GM12878 (cell line): ENCODE results near the gene ELP2. TPM values are rescaled to one million over a fixed set of nuclear protein-coding genes. Genes with fewer than 3 reads are reported as not detected.

Experiments
- ATAC-seq: fragments of 200-7000 bp; cut with Tn5 transposase; 3 replicates; pipeline ENCODE4 v1.9.1; 2020; ENCODE audit warnings: mild to moderate bottlenecking, moderate library complexity
- BruUV-seq: library from RNA; stranded (reverse); fragments of 400-500 nt; replicated peaks from 2 replicates; lab custom pipeline; 2021; lab: Mats Ljungman, UMichigan
- CTCF ChIA-PET: fragments of 300-600 bp; sonication (Branson Sonifier 250); formaldehyde crosslinking; extraction: SDS; loops from one replicate; lab custom pipeline; 2021; ENCODE audit warnings: inconsistent platforms; lab: Yijun Ruan, JAX
- POLR2A ChIA-PET: fragments of 350-600 bp; formaldehyde crosslinking; extraction: SDS; loops from one replicate; lab custom pipeline; 2021; ENCODE audit warnings: inconsistent platforms; lab: Charles Lee
- RAD21 ChIA-PET: fragments of 300-600 bp; sonication (Branson Sonifier 250); formaldehyde crosslinking; loops from one replicate; lab custom pipeline; 2023; ENCODE audit warnings: antibody characterized with exemption; ENCODE audit not compliant: unreplicated experiment; lab: Charles Lee
- SMC1A ChIA-PET: fragments of 300-600 bp; sonication (Branson Sonifier 250); formaldehyde crosslinking; loops from one replicate; lab custom pipeline; 2023; ENCODE audit not compliant: unreplicated experiment, uncharacterized antibody; lab: Charles Lee
- DNase-seq: peaks from one replicate; pipeline ENCODE4 v3.0.0-alpha.2; 2011; ENCODE audit warnings: low read depth, low spot score
- FAIRE-seq: peaks from 3 replicates; lab custom pipeline; 2011; peaks lifted over from hg19 to GRCh38; lab: Jason Lieb, UNC
- H2AFZ ChIP-seq: 2 replicates; pipeline ENCODE4 v1.6.0; 2011; ENCODE audit warnings: low read depth, low read length, control low read depth; ENCODE audit not compliant: control insufficient read depth
- H3K27ac ChIP-seq: 2 replicates; pipeline ENCODE4 v1.5.1; 2011; ENCODE audit warnings: control low read depth; ENCODE audit not compliant: control insufficient read depth, insufficient read depth
- H3K27me3 ChIP-seq, 2 experiments: replicated peaks in 1 of 2; 2 replicates each; pipeline versions ENCODE4 v1.6.0 to v1.6.1; 2011; ENCODE audit warnings: low read length in 1 of 2; ENCODE audit not compliant: control insufficient read depth in 2 of 2, insufficient read depth in 2 of 2
- H3K36me3 ChIP-seq, 2 experiments: 2 replicates each; pipeline ENCODE4 v1.5.1; 2011; ENCODE audit warnings: low read length in 1 of 2; ENCODE audit not compliant: control insufficient read depth in 2 of 2, insufficient read depth in 2 of 2
- H3K4me1 ChIP-seq: 2 replicates; pipeline ENCODE4 v1.6.1; 2011; ENCODE audit warnings: mild to moderate bottlenecking, low read length, moderate library complexity, mixed read lengths; ENCODE audit not compliant: control insufficient read depth, insufficient read depth
- H3K4me2 ChIP-seq: 2 replicates; pipeline ENCODE4 v1.6.0; 2011; ENCODE audit warnings: control low read depth; ENCODE audit not compliant: control insufficient read depth, insufficient read depth
- H3K4me3 ChIP-seq: fragments of 200-600 bp; sonication (generic); 2 replicates; pipeline ENCODE4 v1.5.1; 2016
- H3K79me2 ChIP-seq: 2 replicates; pipeline ENCODE4 v1.6.0; 2011; ENCODE audit warnings: low read length; ENCODE audit not compliant: control insufficient read depth, insufficient read depth
- H3K9ac ChIP-seq: 2 replicates; pipeline ENCODE4 v1.8.0; 2011; ENCODE audit warnings: low read length, control low read depth, mixed read lengths; ENCODE audit not compliant: control insufficient read depth, insufficient read depth
- H3K9me3 ChIP-seq: replicated peaks from 3 replicates; pipeline ENCODE4 v1.5.1; 2011; ENCODE audit warnings: mild to moderate bottlenecking, low read length; ENCODE audit not compliant: control insufficient read depth, insufficient read depth
- H4K20me1 ChIP-seq: 2 replicates; pipeline ENCODE4 v1.6.0; 2011; ENCODE audit not compliant: control insufficient read depth, insufficient read depth
- BCLAF1 ChIP-seq: fragments of 450-650 bp; IDR thresholded peaks from 2 replicates; pipeline ENCODE4 v1.6.1; 2017; ENCODE audit warnings: antibody characterized with exemption, mild to moderate bottlenecking, moderate library complexity
- CBX5 ChIP-seq: sonication (generic); IDR thresholded peaks from 2 replicates; pipeline ENCODE4 v1.6.1; 2016; ENCODE audit warnings: low read depth, moderate library complexity, mild to moderate bottlenecking, inconsistent platforms
- CHD1 ChIP-seq: IDR thresholded peaks from 2 replicates; pipeline ENCODE4 v1.6.1; 2012; ENCODE audit warnings: low read depth, low read length, improper control_type of control experiment
- CHD2 ChIP-seq: IDR thresholded peaks from 2 replicates; pipeline ENCODE4 v1.6.1; 2011; ENCODE audit warnings: low read depth, low read length, improper control_type of control experiment, borderline replicate concordance
- CUX1 ChIP-seq: IDR thresholded peaks from 2 replicates; pipeline ENCODE4 v1.6.1; 2012; ENCODE audit warnings: improper control_type of control experiment, low read depth, low read length; ENCODE audit not compliant: insufficient replicate concordance
- FOS ChIP-seq: IDR thresholded peaks from 3 replicates; pipeline ENCODE4 v1.6.1; 2011; ENCODE audit warnings: borderline replicate concordance; ENCODE audit not compliant: insufficient read length; ENCODE audit errors: extremely low read depth
- HDAC6 ChIP-seq: fragments of 200-600 bp; sonication (generic); IDR thresholded peaks from one replicate; pipeline ENCODE4 v1.8.0; 2017; ENCODE audit warnings: antibody characterized with exemption; ENCODE audit not compliant: unreplicated experiment
- KDM1A ChIP-seq: fragments of 200-600 bp; sonication (generic); IDR thresholded peaks from 2 replicates; pipeline ENCODE4 v1.6.1; 2016; ENCODE audit warnings: borderline replicate concordance
- MEF2B ChIP-seq: fragments of 450-650 bp; IDR thresholded peaks from 2 replicates; pipeline ENCODE4 v1.6.1; 2018; ENCODE audit warnings: mild to moderate bottlenecking, moderate library complexity; ENCODE audit not compliant: partially characterized antibody, poor library complexity, severe bottlenecking
- PML ChIP-seq: IDR thresholded peaks from 2 replicates; pipeline ENCODE4 v1.6.1; 2012; ENCODE audit warnings: low read length, inconsistent platforms
- SRF ChIP-seq, 2 experiments: IDR thresholded peaks; 2 replicates each; pipeline ENCODE4 v1.6.1; 2011; ENCODE audit warnings: low read depth in 2 of 2, low read length in 2 of 2, mild to moderate bottlenecking in 1 of 2, moderate library complexity in 1 of 2
- YBX1 ChIP-seq: fragments of 450-650 bp; IDR thresholded peaks from 2 replicates; pipeline ENCODE4 v1.6.1; 2016; ENCODE audit warnings: antibody characterized with exemption
- ZNF24 ChIP-seq: fragments of 450-650 bp; IDR thresholded peaks from 2 replicates; pipeline ENCODE4 v1.6.1; 2017; ENCODE audit warnings: antibody characterized with exemption, mild to moderate bottlenecking
- ZNF384 ChIP-seq: IDR thresholded peaks from 2 replicates; pipeline ENCODE4 v1.6.1; 2012; ENCODE audit warnings: low read depth, mild to moderate bottlenecking, low read length, improper control_type of control experiment, borderline replicate concordance
- WGBS: methylation state at CpG from one replicate; pipeline ENCODE4 v1.1.6; 2016; ENCODE audit warnings: low lambda C conversion rate; ENCODE audit not compliant: insufficient replicate concordance, insufficient coverage; ENCODE audit errors: missing lambda C conversion rate; 5-methylcytosine and 5-hydroxymethylcytosine counted together
- in situ Hi-C: fragments of 300-500 bp; cut with MboI; formaldehyde crosslinking; loops from 9 replicates; pipeline ENCODE4 v1.14.3; 2018; ENCODE audit warnings: mixed read lengths
- intact Hi-C: fragments of 100-400 bp; cut with micrococcal nuclease; formaldehyde crosslinking; loops from one replicate; pipeline ENCODE4 v1.14.2; 2022; ENCODE audit not compliant: unreplicated experiment
- polyA plus RNA-seq, 11 experiments: library from polyadenylated mRNA; depleted of rRNA in 4 of 11; unstranded in 6 of 11; stranded (reverse) in 5 of 11; fragments of >200 nt; fragmentation: Nextera tagmentation in 4 of 11; fragmentation: Illumina TruSeq in 1 of 11; extraction: Ambion mirVana in 4 of 11; extraction: Trizol in 1 of 11; gene quantifications; 1 replicate in 1 of 11; 2 replicates in 10 of 11; pipeline versions ENCODE4 v1.2.1 to v1.2.3, GENCODE V29; 2011 to 2016; ENCODE audit warnings: inconsistent platforms in 2 of 11, missing spikeins in 2 of 11, low read depth in 1 of 11
- total RNA-seq, 4 experiments: library from RNA; depleted of rRNA in 3 of 4; stranded (reverse); fragments of >200 nt in 3 of 4; fragmentation: Illumina TruSeq in 1 of 4; extraction: Trizol in 1 of 4; gene quantifications; 2 replicates each; pipeline versions ENCODE4 v1.2.1 to v1.2.3, GENCODE V29; 2013 to 2021

The ELP2 gene
- total and polyA plus RNA-seq, 10 of the 15 experiments (the other 5 are each of a cell fraction or from before 2014, with no cell fraction given): 56.9 to 134 (median 88.5) TPM

GRCh38 chr18:36088256-36088655, 41.4 kb upstream of the ELP2 start:
- ChIA-PET CTCF (no interaction called here), SMC1A (no interaction called here), POLR2A (no interaction called here), RAD21 (no interaction called here)
- intact Hi-C loops (no loop called here), in situ Hi-C loops (no loop called here)
- Histone ChIP-seq H3K9me3 (no peaks in the 10 kb centered on the region; the same call in 2 of the 3 replicates), H2AFZ (no peak overlapping the region), H3K4me1 (no peaks in the 10 kb centered on the region), H3K36me3 (no peaks in the 10 kb centered on the region), H3K4me2 (no peak overlapping the region), H3K9ac (no peak overlapping the region), H3K27me3 (no peaks in the 10 kb centered on the region), H3K4me3 (no peak overlapping the region), H3K27ac (no peak overlapping the region), H3K79me2 (no peaks in the 10 kb centered on the region), H4K20me1 (no peaks in the 10 kb centered on the region)
- DNase-seq: no peak
- ATAC-seq: no peak
- BruUV-seq: no TSS peak
- TF ChIP-seq CBX5 (no peak), MEF2B (no peak), YBX1 (no peak), ZNF384 (no peak), CHD1 (no peak), CHD2 (no peak), FOS (no peak), SRF (IDR thresholded peaks at IDR 0.05; ENCODE audit: low read depth in 2 of 2, low read length in 2 of 2) (no peak), CUX1 (no peak), KDM1A (no peak), BCLAF1 (no peak), ZNF24 (no peak), PML (no peak), HDAC6 (no peak)
- WGBS: 3% methylated on average over 2 of the region's 2 CpGs
- FAIRE-seq: no peak
